KG1 (cell line): Measurements from ENCODE around the gene NABP2.
"Not testable (repeated sequence)": the region's sequence is repeated elsewhere in the genome, so short reads cannot be mapped to it uniquely, and the experiment has no call there.

Source experiments
- DNase-seq: peaks from one replicate; lab custom pipeline; 2025; lab: John Stamatoyannopoulos, UW

NABP2 gene

GRCh38 chr12:56244494-56244893 lies 20.4 kb downstream of the NABP2 start:
- no peak for DNase-seq

GRCh38 chr12:56247923-56248322 lies 23.8 kb downstream of the NABP2 start:
- DNase-seq: no peak

GRCh38 chr12:56248711-56249110 lies 24.6 kb downstream of the NABP2 start:
- DNase-seq: no peak

GRCh38 chr12:56252649-56253048 lies 28.5 kb downstream of the NABP2 start:
- no peak for DNase-seq

- no peak for DNase-seq
Observed at GRCh38 chr12:56253091-56253490, 28.9 kb downstream of the NABP2 start.

- no peak for DNase-seq
Observed at GRCh38 chr12:56255671-56256070, 31.5 kb downstream of the NABP2 start.

GRCh38 chr12:56256326-56256960 lies 32.3 kb downstream of the NABP2 start:
- no peak for DNase-seq

- no peak for DNase-seq
Observed at GRCh38 chr12:56257071-56257470, 32.9 kb downstream of the NABP2 start.

GRCh38 chr12:56257491-56258067 lies 33.4 kb downstream of the NABP2 start:
- DNase-seq: no peak

GRCh38 chr12:56258068-56258819 lies 34.1 kb downstream of the NABP2 start, which contains the start of gene ANKRD52:
ANKRD52 (minus strand) TSS chr12:56258384; CDS start chr12:56258269, 115 bp downstream.
- peak; percentile 53 for DNase-seq

- no peak for DNase-seq
Observed at GRCh38 chr12:56258820-56259183, 34.7 kb downstream of the NABP2 start.

- no peak for DNase-seq
Observed at GRCh38 chr12:56260380-56260779, 36.2 kb downstream of the NABP2 start.

- no peak for DNase-seq
Observed at GRCh38 chr12:56260921-56261320, 36.8 kb downstream of the NABP2 start.

- DNase-seq: no peak
Observed at GRCh38 chr12:56261503-56262232, 37.5 kb downstream of the NABP2 start.

GRCh38 chr12:56262955-56263354 lies 38.8 kb downstream of the NABP2 start:
- not testable (repeated sequence) for DNase-seq

- DNase-seq: not testable (repeated sequence)
Observed at GRCh38 chr12:56266068-56266692, 42.0 kb downstream of the NABP2 start.

- DNase-seq: peak; percentile 41
Observed at GRCh38 chr12:56266693-56267442, 42.7 kb downstream of the NABP2 start, which contains the start of gene COQ10A. COQ10A (plus strand) TSS chr12:56266942; CDS start chr12:56267119, 177 bp downstream.

GRCh38 chr12:56267443-56268071 lies 43.4 kb downstream of the NABP2 start:
- DNase-seq: no peak

- no peak for DNase-seq
Observed at GRCh38 chr12:56271031-56271430, 46.9 kb downstream of the NABP2 start.

GRCh38 chr12:56272468-56272867 lies 48.3 kb downstream of the NABP2 start:
- DNase-seq: not testable (repeated sequence)

- no peak for DNase-seq
Observed at GRCh38 chr12:56274299-56274698, 50.2 kb downstream of the NABP2 start.
